Thymus (tissue), 11 donors: Measurements from ENCODE around the gene EPO. TPM values are rescaled to one million over a fixed set of nuclear protein-coding genes. Genes with fewer than 3 reads are reported as not detected.

Experiments
- DNase-seq, 9 donors: peaks; one replicate each; pipeline ENCODE4 v3.0.0-alpha.2; 2013; ENCODE audit warnings: low spot score in 9 of 9, low read depth in 6 of 9, missing footprints in 1 of 9
- H3K27ac ChIP-seq, 2 donors: one replicate each; pipeline ENCODE4 v1.5.1; 2013; ENCODE audit warnings: control low read depth in 1 of 2, low read depth in 1 of 2, low read length in 1 of 2, mild to moderate bottlenecking in 1 of 2, moderate library complexity in 1 of 2
- H3K27me3 ChIP-seq, 2 donors: one replicate each; pipeline ENCODE4 v1.5.1; 2013; ENCODE audit warnings: low read length in 1 of 2; ENCODE audit not compliant: control insufficient read depth in 2 of 2, insufficient read depth in 1 of 2
- H3K36me3 ChIP-seq, 2 donors: one replicate each; pipeline ENCODE4 v1.5.1; 2013; ENCODE audit warnings: low read length in 1 of 2, mild to moderate bottlenecking in 1 of 2, moderate library complexity in 1 of 2; ENCODE audit not compliant: control insufficient read depth in 2 of 2, insufficient read depth in 2 of 2
- H3K4me1 ChIP-seq, 2 donors: one replicate each; pipeline ENCODE4 v1.5.1; 2013; ENCODE audit warnings: low read length in 2 of 2; ENCODE audit not compliant: control insufficient read depth in 2 of 2, insufficient read depth in 2 of 2
- H3K4me3 ChIP-seq, 2 donors: one replicate each; pipeline ENCODE4 v1.5.1; 2013; ENCODE audit warnings: low read length in 2 of 2, control low read depth in 1 of 2, mild to moderate bottlenecking in 1 of 2
- H3K9me3 ChIP-seq, 2 donors: one replicate each; pipeline ENCODE4 v1.5.1; 2013; ENCODE audit warnings: low read length in 1 of 2, mild to moderate bottlenecking in 1 of 2; ENCODE audit not compliant: control insufficient read depth in 2 of 2, insufficient read depth in 1 of 2
- WGBS: extraction: QIAGEN DNeasy Blood & Tissue Kit; methylation state at CpG from one replicate; pipeline ENCODE4 v1.1.7; 2013; 5-methylcytosine and 5-hydroxymethylcytosine counted together
- polyA plus RNA-seq: library from polyadenylated mRNA; stranded (reverse); fragments of 200-250 nt; gene quantifications from one replicate; pipeline ENCODE4 v1.2.3, GENCODE V29; 2013
- total RNA-seq: library from RNA; stranded (reverse); fragments of 120-200 nt; gene quantifications from one replicate; pipeline ENCODE4 v1.2.4, GENCODE V29; 2013
- donor health status: healthy.

EPO gene
- total and polyA plus RNA-seq, 2 donors: 0.09 to 1.0 TPM

GRCh38 chr7:100768784-100769183 is 48.5 kb downstream of the EPO start:
- no peak overlapping the region for H3K27ac ChIP-seq
- 94% methylated on average over 7 of the region's 7 CpGs for WGBS
- DNase-seq: no peak
- H3K9me3 ChIP-seq: no peaks in the 10 kb centered on the region
- H3K36me3 ChIP-seq: no peaks in the 10 kb centered on the region
- no peaks in the 10 kb centered on the region for H3K4me1 ChIP-seq
- H3K27me3 ChIP-seq: no peaks in the 10 kb centered on the region
- no peak overlapping the region for H3K4me3 ChIP-seq

Other genes with a start within 250 kb of the EPO start
- gene TSC22D4, start 241.3 kb upstream of the EPO start, total RNA-seq: 37.4 TPM
- gene TSC22D4, start 241.3 kb upstream of the EPO start, polyA plus RNA-seq: 67.7 TPM
- gene NYAP1, start 236.5 kb upstream of the EPO start, total RNA-seq: 0.24 TPM
- 0.66 TPM for gene NYAP1, start 236.5 kb upstream of the EPO start, polyA plus RNA-seq
- 7.4 TPM for gene AGFG2, start 181.3 kb upstream of the EPO start, total RNA-seq
- 15.4 TPM for gene AGFG2, start 181.3 kb upstream of the EPO start, polyA plus RNA-seq
- 7.7 TPM for gene SAP25, start 146.6 kb upstream of the EPO start, total RNA-seq
- gene SAP25, start 146.6 kb upstream of the EPO start, polyA plus RNA-seq: 183 TPM
- gene LRCH4, start 134.3 kb upstream of the EPO start, total RNA-seq: 44.0 TPM
- 423 TPM for gene LRCH4, start 134.3 kb upstream of the EPO start, polyA plus RNA-seq
- gene FBXO24, start 134.1 kb upstream of the EPO start, total RNA-seq: 0.19 TPM
- 1.3 TPM for gene FBXO24, start 134.1 kb upstream of the EPO start, polyA plus RNA-seq
- 8.2 TPM for gene PCOLCE, start 118.1 kb upstream of the EPO start, total RNA-seq
- 25.3 TPM for gene PCOLCE, start 118.1 kb upstream of the EPO start, polyA plus RNA-seq
- 4.7 TPM for gene MOSPD3, start 107.9 kb upstream of the EPO start, total RNA-seq
- gene MOSPD3, start 107.9 kb upstream of the EPO start, polyA plus RNA-seq: 21.6 TPM
- gene TFR2, start 78.9 kb upstream of the EPO start, total RNA-seq: 0.80 TPM
- 1.0 TPM for gene TFR2, start 78.9 kb upstream of the EPO start, polyA plus RNA-seq
- gene ACTL6B, start 64.0 kb upstream of the EPO start, total RNA-seq: 0.05 TPM
- 0.18 TPM for gene ACTL6B, start 64.0 kb upstream of the EPO start, polyA plus RNA-seq
- gene GNB2, start 46.7 kb upstream of the EPO start, total RNA-seq: 45.8 TPM
- 130 TPM for gene GNB2, start 46.7 kb upstream of the EPO start, polyA plus RNA-seq
- 13.8 TPM for gene GIGYF1, start 26.2 kb upstream of the EPO start, total RNA-seq
- gene GIGYF1, start 26.2 kb upstream of the EPO start, polyA plus RNA-seq: 60.1 TPM
- gene POP7, start 14.3 kb upstream of the EPO start, total RNA-seq: 35.4 TPM
- gene POP7, start 14.3 kb upstream of the EPO start, polyA plus RNA-seq: 31.2 TPM
- 0.19 TPM for gene ZAN, start 13.1 kb downstream of the EPO start, total RNA-seq
- gene ZAN, start 13.1 kb downstream of the EPO start, polyA plus RNA-seq: 0.02 TPM
- 7.3 TPM for gene EPHB4, start 107.1 kb downstream of the EPO start, total RNA-seq
- 9.6 TPM for gene EPHB4, start 107.1 kb downstream of the EPO start, polyA plus RNA-seq
- 7.5 TPM for gene SLC12A9, start 132.2 kb downstream of the EPO start, total RNA-seq
- 48.0 TPM for gene SLC12A9, start 132.2 kb downstream of the EPO start, polyA plus RNA-seq
- gene TRIP6, start 146.9 kb downstream of the EPO start, total RNA-seq: 22.2 TPM
- 26.1 TPM for gene TRIP6, start 146.9 kb downstream of the EPO start, polyA plus RNA-seq
- gene SRRT, start 154.6 kb downstream of the EPO start, total RNA-seq: 74.2 TPM
- 120 TPM for gene SRRT, start 154.6 kb downstream of the EPO start, polyA plus RNA-seq
- 2.7 TPM for gene UFSP1, start 169.2 kb downstream of the EPO start, total RNA-seq
- gene UFSP1, start 169.2 kb downstream of the EPO start, polyA plus RNA-seq: 3.6 TPM
- 6.9 TPM for gene ACHE, start 175.4 kb downstream of the EPO start, total RNA-seq
- gene ACHE, start 175.4 kb downstream of the EPO start, polyA plus RNA-seq: 7.9 TPM
- gene MUC3A, start 229.1 kb downstream of the EPO start, total RNA-seq: 1.4 TPM
- 2.3 TPM for gene MUC3A, start 229.1 kb downstream of the EPO start, polyA plus RNA-seq
- 0.57 TPM for gene MUC12, start 249.1 kb downstream of the EPO start, total RNA-seq
- gene MUC12, start 249.1 kb downstream of the EPO start, polyA plus RNA-seq: 1.4 TPM